Measurements from ENCODE around the gene TSPAN5. TPM values are rescaled to one million over a fixed set of nuclear protein-coding genes. Genes with fewer than 3 reads are reported as not detected.

Gene TSPAN5
- total and polyA plus RNA-seq, 2 of the 4 experiments (the other 2 are of a cell fraction), result 64.8 to 79.6 TPM

DNA sequence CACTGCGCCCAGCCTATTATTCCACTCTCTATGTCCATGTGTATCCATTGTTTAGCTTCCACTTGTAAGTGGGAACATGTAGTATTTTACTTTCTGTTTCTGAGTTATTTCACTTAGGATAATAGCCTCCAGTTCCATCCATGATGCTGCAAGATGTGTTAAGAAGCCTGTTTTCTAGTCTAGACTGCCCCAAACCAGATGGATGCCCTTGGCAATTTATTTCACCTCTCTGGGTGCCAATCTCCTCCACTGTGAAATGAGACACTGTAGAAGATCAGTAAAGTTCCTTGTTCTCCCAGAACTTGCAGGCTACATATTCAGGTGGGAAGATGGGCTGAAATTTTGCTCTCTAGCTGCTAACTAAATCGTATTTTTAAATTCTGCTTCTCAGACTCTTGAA, 72.8 kb downstream of the TSPAN5 start:
- Histone ChIP-seq H3K27me3 (ENCODE audit: control insufficient read depth, insufficient read depth, low read length) (no peaks in the 10 kb centered on the region), H3K4ac (ENCODE audit: low read depth, low read length) (no peak overlapping the region), H2BK120ac (ENCODE audit: low read depth, low read length) (no peak overlapping the region), H3K4me2 (ENCODE audit: low read depth, low read length) (no peak overlapping the region), H4K5ac (ENCODE audit: low read depth, low read length) (no peak overlapping the region), H2AK5ac (ENCODE audit: low read depth, low read length) (no peak overlapping the region), H4K91ac (ENCODE audit: insufficient read depth, low read depth, low read length) (no peak overlapping the region), H2BK20ac (ENCODE audit: low read depth, low read length) (no peak overlapping the region), H3K9me3 (ENCODE audit: control insufficient read depth, insufficient read depth, low read length) (no peaks in the 10 kb centered on the region), H2AK9ac (replicated peaks; ENCODE audit: low read depth, low read length, poor library complexity) (no peak overlapping the region), H3K36me3 (ENCODE audit: control insufficient read depth, insufficient read depth, low read length) (no peaks in the 10 kb centered on the region; the same call in 1 of the 2 replicates), H3K56ac (ENCODE audit: extremely low read depth, insufficient read depth, low read length) (no peak overlapping the region), H3K23ac (ENCODE audit: low read depth, low read length) (no peak overlapping the region), H2AFZ (replicated peaks; ENCODE audit: low read length, poor library complexity) (no peak overlapping the region), H2BK15ac (ENCODE audit: low read depth, low read length) (no peak overlapping the region), H3K79me1 (ENCODE audit: low read depth in 1 of 2, low read length in 2 of 2) (peaks cover 32 to 70% of the 10 kb centered on the region in 2 experiments), H3K9me1 (ENCODE audit: insufficient read depth, low read length) (peaks cover 8% of the 10 kb centered on the region; the same call in 1 of the 2 replicates), H4K20me1 (ENCODE audit: insufficient read depth, low read length) (peaks cover 28% of the 10 kb centered on the region; the same call in 1 of the 2 replicates), H3K9ac (ENCODE audit: low read depth, low read length) (no peak overlapping the region), H3K14ac (replicated peaks; ENCODE audit: low read depth, low read length) (no peak overlapping the region), H4K8ac (ENCODE audit: low read depth in 2 of 2, low read length in 2 of 2) (no peak overlapping the region), H3K4me3 (ENCODE audit: insufficient read depth, low read depth, low read length) (no peak overlapping the region), H3K27ac (ENCODE audit: insufficient read depth, low read length) (no peak overlapping the region), H3K4me1 (ENCODE audit: control insufficient read depth, insufficient read depth, low read length) (peaks cover 7% of the 10 kb centered on the region), H2BK5ac (ENCODE audit: low read depth, low read length, poor library complexity, severe bottlenecking) (no peak overlapping the region), H3K18ac (ENCODE audit: low read depth, low read length) (no peak overlapping the region)
- dilution Hi-C loops (cut with HindIII; ENCODE audit: low sequenced_read_pairs, unreplicated experiment), result no loop called here
- WGBS, 2 experiments (ENCODE audit: extremely low coverage in 2 of 2, insufficient read length in 1 of 2), result no CpG with 5 or more reads among the region's 2 CpGs
- POLR2A ChIA-PET (ENCODE audit: unreplicated experiment), result no interaction called here
- intact Hi-C loops (cut with micrococcal nuclease), result no loop called here
- DNase-seq (no peak), ATAC-seq (ENCODE audit: low read depth) (no peak)
- in situ Hi-C loops (cut with MboI; ENCODE audit: low sequenced_read_pairs), result no loop called here
- no peak for TF ChIP-seq FOS (IDR thresholded peaks at IDR 0.05; ENCODE audit: low read depth, low read length)
- TF ChIP-seq, protein P1, sequence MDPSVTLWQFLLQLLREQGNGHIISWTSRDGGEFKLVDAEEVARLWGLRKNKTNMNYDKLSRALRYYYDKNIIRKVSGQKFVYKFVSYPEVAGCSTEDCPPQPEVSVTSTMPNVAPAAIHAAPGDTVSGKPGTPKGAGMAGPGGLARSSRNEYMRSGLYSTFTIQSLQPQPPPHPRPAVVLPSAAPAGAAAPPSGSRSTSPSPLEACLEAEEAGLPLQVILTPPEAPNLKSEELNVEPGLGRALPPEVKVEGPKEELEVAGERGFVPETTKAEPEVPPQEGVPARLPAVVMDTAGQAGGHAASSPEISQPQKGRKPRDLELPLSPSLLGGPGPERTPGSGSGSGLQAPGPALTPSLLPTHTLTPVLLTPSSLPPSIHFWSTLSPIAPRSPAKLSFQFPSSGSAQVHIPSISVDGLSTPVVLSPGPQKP (IDR thresholded peaks at IDR 0.05; ENCODE audit: borderline replicate concordance, low read depth, low read length), result no peak
- no peak for TF ChIP-seq RCOR1 (IDR thresholded peaks at IDR 0.05; ENCODE audit: insufficient replicate concordance, low read length)
- TF ChIP-seq NFE2L2 (IDR thresholded peaks at IDR 0.05; ENCODE audit: low read depth, low read length), result no peak
- TF ChIP-seq CEBPB (IDR thresholded peaks at IDR 0.05; ENCODE audit: low read depth, low read length), result no peak
- no peak for TF ChIP-seq MAZ (IDR thresholded peaks at IDR 0.05; ENCODE audit: borderline replicate concordance, low read depth, low read length)
- no peak for TF ChIP-seq CHD1 (IDR thresholded peaks at IDR 0.05; ENCODE audit: low read depth, low read length)
- no peak for TF ChIP-seq MAFK (IDR thresholded peaks at IDR 0.05; ENCODE audit: low read depth, low read length)
- TF ChIP-seq POLR2A (IDR thresholded peaks at IDR 0.05; ENCODE audit: low read depth, low read length), result no peak
- TF ChIP-seq SMC3 (IDR thresholded peaks at IDR 0.05; ENCODE audit: low read depth, low read length), result no peak
- TF ChIP-seq, protein P2, sequence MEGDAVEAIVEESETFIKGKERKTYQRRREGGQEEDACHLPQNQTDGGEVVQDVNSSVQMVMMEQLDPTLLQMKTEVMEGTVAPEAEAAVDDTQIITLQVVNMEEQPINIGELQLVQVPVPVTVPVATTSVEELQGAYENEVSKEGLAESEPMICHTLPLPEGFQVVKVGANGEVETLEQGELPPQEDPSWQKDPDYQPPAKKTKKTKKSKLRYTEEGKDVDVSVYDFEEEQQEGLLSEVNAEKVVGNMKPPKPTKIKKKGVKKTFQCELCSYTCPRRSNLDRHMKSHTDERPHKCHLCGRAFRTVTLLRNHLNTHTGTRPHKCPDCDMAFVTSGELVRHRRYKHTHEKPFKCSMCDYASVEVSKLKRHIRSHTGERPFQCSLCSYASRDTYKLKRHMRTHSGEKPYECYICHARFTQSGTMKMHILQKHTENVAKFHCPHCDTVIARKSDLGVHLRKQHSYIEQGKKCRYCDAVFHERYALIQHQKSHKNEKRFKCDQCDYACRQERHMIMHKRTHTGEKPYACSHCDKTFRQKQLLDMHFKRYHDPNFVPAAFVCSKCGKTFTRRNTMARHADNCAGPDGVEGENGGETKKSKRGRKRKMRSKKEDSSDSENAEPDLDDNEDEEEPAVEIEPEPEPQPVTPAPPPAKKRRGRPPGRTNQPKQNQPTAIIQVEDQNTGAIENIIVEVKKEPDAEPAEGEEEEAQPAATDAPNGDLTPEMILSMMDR (conservative IDR thresholded peaks at IDR 0.05; ENCODE audit: low read depth, low read length), result no peak
- TF ChIP-seq BHLHE40 (IDR thresholded peaks at IDR 0.05; ENCODE audit: low read depth, low read length), result no peak
- TF ChIP-seq, protein P3, sequence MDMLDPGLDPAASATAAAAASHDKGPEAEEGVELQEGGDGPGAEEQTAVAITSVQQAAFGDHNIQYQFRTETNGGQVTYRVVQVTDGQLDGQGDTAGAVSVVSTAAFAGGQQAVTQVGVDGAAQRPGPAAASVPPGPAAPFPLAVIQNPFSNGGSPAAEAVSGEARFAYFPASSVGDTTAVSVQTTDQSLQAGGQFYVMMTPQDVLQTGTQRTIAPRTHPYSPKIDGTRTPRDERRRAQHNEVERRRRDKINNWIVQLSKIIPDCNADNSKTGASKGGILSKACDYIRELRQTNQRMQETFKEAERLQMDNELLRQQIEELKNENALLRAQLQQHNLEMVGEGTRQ (IDR thresholded peaks at IDR 0.05; ENCODE audit: low read depth, low read length), result no peak
- no peak for TF ChIP-seq RAD21 (IDR thresholded peaks at IDR 0.05; ENCODE audit: low read length)
- TF ChIP-seq RFX5 (IDR thresholded peaks at IDR 0.05; ENCODE audit: low read depth, low read length), result no peak
- TF ChIP-seq MXI1 (IDR thresholded peaks at IDR 0.05; ENCODE audit: borderline replicate concordance, low read depth, low read length), result no peak
- CTCF ChIA-PET, result no interaction called here
- BruUV-seq (replicated peaks), result no TSS peak

Data from IMR-90 (cell line).